ENCODE measurements around the gene KCNB1.

KCNB1 gene

GRCh38 chr20:49405696-49406095 lies 76.8 kb downstream of the KCNB1 start:
- no peak for DNase-seq

DNA sequence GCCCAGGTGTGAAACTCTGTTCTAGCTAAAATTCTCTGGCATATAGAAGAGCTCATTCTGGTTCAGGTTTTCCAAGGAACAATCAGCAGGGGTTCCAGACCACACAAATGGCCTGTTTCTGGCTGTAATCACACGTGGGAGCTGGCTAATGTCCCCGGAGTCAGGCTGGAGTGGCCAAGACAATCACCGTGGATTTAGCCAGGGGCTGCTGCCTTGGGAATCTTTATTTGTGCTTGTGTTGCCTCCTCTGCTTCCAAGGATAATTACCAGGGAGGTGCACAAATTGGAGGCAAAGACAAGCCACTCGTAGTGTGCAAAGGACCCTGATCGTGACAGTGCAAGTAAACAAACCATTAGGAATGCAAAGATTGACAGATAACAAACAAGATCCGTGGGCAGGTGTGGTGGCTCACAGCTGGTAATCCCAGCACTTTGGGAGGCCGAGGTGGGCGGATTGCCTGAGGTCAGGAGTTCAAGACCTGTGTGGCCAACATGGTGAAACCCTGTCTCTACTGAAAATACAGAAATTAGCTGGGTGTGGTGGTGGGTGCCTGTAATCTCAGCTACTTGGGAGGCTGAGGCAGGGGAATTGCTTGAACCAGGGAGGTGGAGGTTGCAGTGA lies 77.3 kb downstream of the KCNB1 start:
- DNase-seq, result no peak

- no peak for DNase-seq
Observed at GRCh38 chr20:49404461-49404860, 78.0 kb downstream of the KCNB1 start.

DNA sequence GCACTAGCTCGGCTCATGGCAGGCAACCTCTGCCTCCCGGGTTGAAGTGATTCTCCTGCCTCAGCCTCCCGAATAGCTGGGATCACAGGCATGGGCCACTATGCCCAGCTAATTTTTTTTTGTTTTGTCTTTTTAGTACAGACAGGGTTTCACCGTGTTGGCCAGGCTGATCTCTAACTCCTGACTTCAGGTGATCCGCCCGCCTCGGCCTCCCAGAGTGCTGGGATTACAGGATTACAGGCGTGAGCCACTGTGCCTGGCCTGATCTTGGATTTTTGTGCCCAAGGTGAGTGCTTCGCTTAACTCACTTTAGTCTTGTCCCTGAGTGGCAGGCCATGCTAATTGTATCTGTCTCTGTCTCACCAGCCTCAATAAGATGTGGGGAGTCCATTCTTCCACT lies 78.6 kb downstream of the KCNB1 start:
- DNase-seq, result no peak

DNA sequence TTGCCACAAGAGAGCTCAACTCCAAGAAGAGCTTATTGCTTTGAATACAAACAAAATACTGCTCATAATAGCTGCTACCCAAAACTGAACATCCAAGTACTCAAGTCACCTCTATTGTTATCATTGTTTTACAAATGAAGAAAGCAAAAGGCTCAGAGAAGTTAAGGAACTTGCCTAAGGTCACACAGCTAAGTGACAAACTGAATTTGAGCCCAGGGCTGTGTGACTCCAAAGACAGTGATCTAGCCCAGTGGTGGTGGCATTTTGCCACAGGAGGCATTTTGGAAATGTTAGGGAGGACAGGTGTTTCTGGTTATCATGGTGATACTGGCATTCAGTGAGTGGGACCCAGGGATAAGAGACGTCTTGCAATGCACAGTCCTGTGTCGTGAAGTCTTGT lies 79.5 kb downstream of the KCNB1 start:
- DNase-seq, result no peak

DNA sequence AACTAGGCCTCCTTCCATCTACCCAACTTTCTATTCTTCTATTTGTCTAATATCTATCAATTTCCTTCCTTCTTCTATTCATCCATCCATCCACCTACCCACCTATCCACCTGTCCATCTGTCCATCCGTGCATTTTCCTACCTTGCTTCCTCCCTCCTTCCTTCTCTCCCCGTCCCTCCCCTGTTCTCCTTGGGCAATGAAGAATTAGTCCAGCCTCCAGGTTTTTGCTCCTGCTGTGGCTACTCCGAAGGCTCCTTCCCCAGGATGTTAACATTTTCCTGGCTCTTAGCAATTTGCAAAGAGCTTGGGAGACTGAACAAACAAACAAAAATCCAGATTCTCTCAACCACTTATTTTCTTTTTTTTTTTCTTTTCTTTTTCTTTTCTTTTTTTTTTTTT lies 81.6 kb downstream of the KCNB1 start:
- DNase-seq, result no peak

DNA sequence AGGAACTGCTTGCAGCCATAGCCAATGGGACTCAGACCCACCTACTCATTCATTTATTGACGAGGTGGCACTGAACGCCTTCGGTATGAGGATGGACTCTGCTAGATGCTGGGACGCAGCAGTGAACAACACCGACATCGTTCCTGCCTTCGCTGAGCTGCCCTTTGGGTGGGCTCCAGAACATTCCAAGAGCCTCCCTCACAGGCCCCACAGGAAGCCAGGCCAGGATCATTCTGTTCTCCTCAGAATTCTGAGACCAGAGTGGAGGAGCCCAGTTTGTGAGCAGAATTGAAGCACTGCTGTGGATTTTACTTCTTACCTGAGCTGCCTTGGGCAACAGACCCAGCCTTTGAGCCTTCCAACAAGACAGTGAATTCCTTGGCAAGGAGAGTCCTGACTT lies 82.1 kb downstream of the KCNB1 start:
- no peak for DNase-seq

GRCh38 chr20:49399329-49399728 lies 83.1 kb downstream of the KCNB1 start:
- DNase-seq, result no peak

- no peak for DNase-seq
Observed at GRCh38 chr20:49398401-49399144, 83.9 kb downstream of the KCNB1 start.

GRCh38 chr20:49397525-49397924 lies 84.9 kb downstream of the KCNB1 start:
- no peak for DNase-seq

- no peak for DNase-seq
Observed at GRCh38 chr20:49396230-49396629, 86.2 kb downstream of the KCNB1 start.

DNA sequence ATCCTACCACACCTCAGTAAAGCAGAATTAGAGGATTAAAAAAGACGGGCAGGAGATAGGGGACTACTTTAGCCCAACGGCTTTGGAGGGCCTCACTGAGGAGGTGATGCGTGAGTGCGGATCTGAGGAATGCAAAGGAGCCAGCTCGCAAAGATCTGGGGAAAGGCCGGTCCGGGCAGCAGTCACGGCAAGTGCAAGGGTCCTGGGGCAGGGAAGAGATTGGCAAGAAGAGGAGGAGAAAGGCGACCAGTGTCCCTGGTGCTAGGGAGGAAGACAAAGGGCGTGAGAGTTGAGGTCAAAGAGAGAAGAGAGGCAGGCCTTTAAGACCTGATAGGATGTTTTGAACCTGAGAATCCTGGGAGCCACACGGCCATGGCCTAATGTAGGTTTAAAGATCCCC lies 86.8 kb downstream of the KCNB1 start:
- no peak for DNase-seq

DNA sequence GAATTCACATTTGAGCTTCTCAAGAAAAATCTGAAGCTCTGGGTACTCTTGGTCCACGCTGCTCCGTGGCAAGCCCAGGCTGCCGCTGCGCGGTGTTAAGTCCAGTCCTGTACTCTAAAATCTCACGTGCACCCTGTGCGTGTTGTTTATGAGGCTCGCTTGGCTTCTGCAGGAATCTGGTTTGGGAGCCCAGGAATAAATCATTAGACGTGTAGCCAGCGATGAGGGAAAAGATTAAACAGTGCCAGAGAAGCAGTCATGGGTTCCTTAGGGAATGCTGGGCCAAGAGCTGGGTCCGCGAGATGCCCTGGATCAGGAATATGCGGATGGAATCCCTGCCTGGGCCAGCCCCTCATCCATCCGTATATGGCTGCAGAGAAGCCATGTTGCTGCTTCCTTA lies 87.3 kb downstream of the KCNB1 start:
- no peak for DNase-seq

GRCh38 chr20:49394757-49395156 lies 87.7 kb downstream of the KCNB1 start:
- no peak for DNase-seq

- DNase-seq, result no peak
Observed at GRCh38 chr20:49394264-49394663, 88.2 kb downstream of the KCNB1 start.

- no peak for DNase-seq
Observed at GRCh38 chr20:49393803-49394202, 88.7 kb downstream of the KCNB1 start.

DNA sequence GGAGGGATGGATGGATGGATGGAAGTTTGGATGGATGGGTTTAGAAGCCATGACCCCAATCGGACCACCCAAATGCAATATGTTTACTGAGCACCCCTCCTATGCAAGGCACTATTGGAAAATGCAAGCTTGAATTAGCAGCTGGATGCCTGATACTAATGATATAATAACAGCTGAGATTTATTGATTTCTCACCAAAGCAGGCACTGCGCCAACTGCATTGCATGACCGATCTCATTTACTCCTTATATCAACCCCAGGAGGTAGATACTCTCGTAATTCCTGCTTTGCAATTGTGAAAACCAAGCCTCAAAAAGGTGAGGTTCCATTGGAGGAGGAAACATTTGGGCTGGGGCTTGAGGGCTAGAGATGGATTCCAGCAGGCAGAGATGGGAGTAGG lies 89.7 kb downstream of the KCNB1 start:
- no peak for DNase-seq

DNA sequence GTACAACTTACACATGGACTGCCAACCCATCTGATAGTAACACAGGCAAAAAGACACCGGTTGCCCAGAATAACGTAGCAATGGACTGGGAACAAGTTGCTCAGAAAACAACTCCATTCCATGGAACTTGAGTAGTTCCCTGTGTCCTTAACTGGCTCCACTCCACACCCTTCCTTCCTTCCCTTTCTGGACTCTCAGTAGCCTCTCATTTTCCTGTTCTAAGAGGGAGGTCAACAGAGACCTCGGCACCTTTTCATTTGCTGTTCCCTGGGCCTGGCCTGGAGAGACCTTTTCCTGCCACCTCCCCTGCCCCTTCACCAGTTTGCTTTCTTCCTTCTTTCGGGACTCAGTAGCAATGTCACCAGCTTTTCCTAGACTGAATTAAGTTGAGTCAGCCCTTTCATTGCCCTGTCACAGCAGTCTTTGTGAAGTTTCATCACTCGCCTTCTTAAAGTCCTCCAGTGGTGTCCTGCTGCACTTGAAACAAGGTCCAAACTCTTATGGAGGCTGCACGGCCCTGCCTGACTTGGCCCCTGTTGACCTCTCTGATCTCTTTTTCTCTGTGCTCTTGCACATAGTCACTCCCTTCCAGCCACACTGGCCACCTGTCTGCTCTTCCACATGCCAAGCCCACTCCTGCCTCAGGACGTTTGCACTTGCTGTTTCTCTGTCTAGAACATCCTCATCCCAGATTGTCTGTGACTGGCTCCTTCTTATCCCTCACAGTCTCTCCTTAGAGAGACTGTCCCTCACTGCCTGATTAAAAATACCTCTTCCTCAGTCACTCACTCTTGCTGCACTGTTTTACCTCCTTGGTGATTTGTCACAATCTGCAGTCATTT lies 90.8 kb downstream of the KCNB1 start:
- DNase-seq, result no peak

GRCh38 chr20:49389854-49390253 lies 92.6 kb downstream of the KCNB1 start:
- DNase-seq, result no peak

DNA sequence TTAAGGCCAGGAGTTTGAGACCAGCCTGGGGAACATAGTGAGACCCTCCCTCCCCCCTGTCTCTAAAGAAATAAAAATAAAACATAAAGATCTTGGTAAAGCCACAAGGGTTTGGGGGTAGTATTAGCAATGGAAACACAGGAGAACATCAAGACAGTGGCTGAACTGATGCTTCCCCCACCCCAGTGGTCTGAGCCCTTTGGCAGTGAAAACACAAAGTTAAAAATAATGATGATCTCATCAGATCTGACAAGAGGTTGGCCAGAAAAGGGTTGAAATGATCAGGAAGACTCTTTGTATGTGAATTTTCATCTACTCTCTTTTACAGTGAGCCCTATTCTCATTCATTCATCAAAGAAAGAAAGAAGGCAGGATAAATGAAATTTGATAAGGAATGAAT lies 93.7 kb downstream of the KCNB1 start:
- no peak for DNase-seq

- no peak for DNase-seq
Observed at GRCh38 chr20:49387581-49387939, 94.9 kb downstream of the KCNB1 start.

DNA sequence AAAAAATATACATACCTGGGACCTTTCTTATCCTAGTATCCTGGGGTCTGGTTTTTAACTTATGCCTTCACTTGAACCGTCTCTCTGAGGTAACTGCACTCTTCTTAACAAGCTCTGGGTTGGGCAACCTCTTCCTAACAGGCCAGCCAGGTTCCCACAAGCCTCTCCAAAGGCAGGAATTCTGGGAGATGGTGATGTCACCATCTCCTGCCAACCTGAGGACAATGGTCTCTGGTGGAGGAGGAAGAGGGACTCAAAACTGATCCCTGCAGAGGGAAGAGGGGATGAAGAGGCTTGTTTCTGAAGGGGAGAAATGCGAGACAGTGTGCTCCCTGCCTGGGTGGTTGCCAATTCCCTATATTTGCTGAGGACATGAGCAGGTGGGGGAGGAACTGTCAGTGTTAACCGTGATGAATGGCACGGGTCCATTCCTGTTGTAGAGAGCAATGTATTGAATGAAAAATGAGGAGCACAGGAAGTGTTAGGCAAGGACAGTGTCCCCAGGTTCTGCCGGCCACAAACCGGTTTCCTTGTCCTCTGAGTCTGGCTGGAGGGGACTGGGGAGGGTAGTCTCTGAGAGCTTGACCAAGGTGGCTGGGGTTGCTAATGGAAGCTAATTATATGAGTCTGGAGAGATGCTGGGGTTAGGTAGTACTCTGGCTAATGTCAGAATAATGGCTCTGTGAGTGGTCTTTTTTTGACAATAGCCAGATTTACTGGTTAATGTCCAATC lies 95.5 kb downstream of the KCNB1 start:
- DNase-seq, result no peak

DNA sequence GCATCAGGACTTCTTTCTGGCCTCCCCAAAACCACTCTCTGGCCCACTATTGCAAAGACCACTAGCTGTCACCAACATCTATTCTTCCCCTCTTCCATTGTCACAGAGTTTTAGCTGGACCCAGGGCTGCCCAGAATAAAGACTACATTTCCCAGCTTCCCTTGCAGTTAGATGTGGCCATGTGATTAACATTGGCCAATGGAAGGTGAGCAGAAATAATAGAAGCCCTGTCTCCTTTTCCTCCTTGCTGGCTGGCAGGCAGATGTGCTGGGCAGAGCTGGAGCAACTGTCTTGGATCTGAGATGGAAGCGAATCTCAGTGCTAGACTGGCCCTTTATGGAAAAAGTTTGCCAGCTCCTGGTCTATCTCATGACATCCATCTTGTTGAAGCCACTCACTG lies 97.0 kb downstream of the KCNB1 start:
- no peak for DNase-seq
